Measurements from ENCODE around the gene TAF4B.

GRCh38 chr18:26309281-26309680 is 83.0 kb downstream of the TAF4B start:
- no peak for TF ChIP-seq CTCF (IDR thresholded peaks at IDR 0.05; ENCODE audit: insufficient read depth, low read length, poor library complexity, severe bottlenecking)
- TF ChIP-seq EZH2phosphoT487 (conservative IDR thresholded peaks at IDR 0.05; ENCODE audit: low read length), result no peak

All from SU-DHL-6 (cell line).